Right forelimb (tissue), 1 donor: Measurements from ENCODE around the gene CST9.
"Not testable (repeated sequence)": the region's sequence is repeated elsewhere in the genome, so short reads cannot be mapped to it uniquely, and the experiment has no call there.

ENCODE experiments used
- DNase-seq: peaks from one replicate; pipeline ENCODE4 v3.0.0-alpha.2; 2018

The CST9 gene

GRCh38 chr20:23637282-23638221 lies 31.8 kb upstream of the CST9 start, which contains the start of gene CST3:
Gene CST3, minus strand, starts transcription at chr20:23637955. Its CDS starts 93 bp downstream, at chr20:23637862.
- peak; percentile 89 for DNase-seq

- no peak for DNase-seq
These were observed 31.2 kb upstream of the CST9 start for GRCh38 chr20:23636908-23637281.

- DNase-seq, result no peak
These were observed 30.6 kb upstream of the CST9 start for GRCh38 chr20:23636182-23636907.

GRCh38 chr20:23635768-23636090 lies 30.0 kb upstream of the CST9 start:
- not testable (repeated sequence) for DNase-seq

- no peak for DNase-seq
These were observed 29.5 kb upstream of the CST9 start for GRCh38 chr20:23634985-23635767.

GRCh38 chr20:23634044-23634801 lies 28.5 kb upstream of the CST9 start:
- no peak for DNase-seq

GRCh38 chr20:23632711-23633573 lies 27.2 kb upstream of the CST9 start:
- DNase-seq, result no peak

- DNase-seq, result no peak
These were observed 26.4 kb upstream of the CST9 start for GRCh38 chr20:23631981-23632710.

- no peak for DNase-seq
These were observed 25.6 kb upstream of the CST9 start for GRCh38 chr20:23631226-23631822.

GRCh38 chr20:23630392-23630849 lies 24.7 kb upstream of the CST9 start:
- no peak for DNase-seq

- DNase-seq, result no peak
These were observed 24.1 kb upstream of the CST9 start for GRCh38 chr20:23629542-23630391.

- DNase-seq, result no peak
These were observed 23.4 kb upstream of the CST9 start for GRCh38 chr20:23629017-23629541.

- no peak for DNase-seq
These were observed 22.8 kb upstream of the CST9 start for GRCh38 chr20:23628402-23629016.

GRCh38 chr20:23627501-23627900 lies 21.8 kb upstream of the CST9 start:
- DNase-seq, result no peak

- peak; percentile 20 for DNase-seq
These were observed 20.4 kb upstream of the CST9 start for GRCh38 chr20:23626040-23626620.

GRCh38 chr20:23625236-23625964 lies 19.7 kb upstream of the CST9 start:
- peak; percentile 15 for DNase-seq

GRCh38 chr20:23624324-23624691 lies 18.6 kb upstream of the CST9 start:
- no peak for DNase-seq
